Activated T-cell treated with anti-CD3 and anti-CD28 coated beads, Interleukin-2, amount 50 U/mL, for 4 hours (primary cell): ENCODE measurements around the gene MPP1. TPM values are rescaled to one million over a fixed set of nuclear protein-coding genes. Genes with fewer than 3 reads are reported as not detected.

ENCODE experiments used
- ATAC-seq, 2 donors: fragments of 200-7000 bp; cut with Tn5 transposase; one replicate each; pipeline ENCODE4 v1.10.0; 2021
- DNase-seq: peaks from one replicate; pipeline ENCODE4 v3.0.0-alpha.2; 2020
- H3K27me3 Mint-ChIP-seq: one replicate; pipeline ENCODE4 v1.8.0; 2021; ENCODE audit warnings: low read depth, mixed read lengths
- H3K36me3 Mint-ChIP-seq: one replicate; pipeline ENCODE4 v1.8.0; 2022; ENCODE audit warnings: mixed read lengths; ENCODE audit not compliant: insufficient read depth
- H3K4me1 Mint-ChIP-seq: one replicate; pipeline ENCODE4 v1.8.0; 2021; ENCODE audit warnings: low read depth, mixed read lengths
- H3K4me3 Mint-ChIP-seq: one replicate; pipeline ENCODE4 v1.8.0; 2021; ENCODE audit warnings: mild to moderate bottlenecking, moderate library complexity, mixed read lengths
- H3K9me3 Mint-ChIP-seq: one replicate; pipeline ENCODE4 v1.8.0; 2021; ENCODE audit warnings: mixed read lengths
- total RNA-seq, 3 donors: library from RNA; stranded (reverse); gene quantifications; one replicate each; pipeline ENCODE4 v1.2.1, GENCODE V29; 2021

The MPP1 gene
- total RNA-seq, 3 donors from 2014 or later = 8.0 to 8.8 (median 8.0) TPM

- ATAC-seq = no peak
- H3K4me1 Mint-ChIP-seq = peaks cover 92% of the 10 kb centered on the region
- H3K36me3 Mint-ChIP-seq = no peaks in the 10 kb centered on the region
- no peak overlapping the region for H3K4me3 Mint-ChIP-seq
- H3K27me3 Mint-ChIP-seq = no peaks in the 10 kb centered on the region
- DNase-seq = no peak
- no peaks in the 10 kb centered on the region for H3K9me3 Mint-ChIP-seq
Observed at GRCh38 chrX:154735695-154736393, 69.4 kb downstream of the MPP1 start.

- H3K9me3 Mint-ChIP-seq = no peaks in the 10 kb centered on the region
- ATAC-seq (peak; percentile 50 to 58), DNase-seq (no peak)
- H3K36me3 Mint-ChIP-seq = no peaks in the 10 kb centered on the region
- peak overlapping the region; percentile 63 for H3K4me3 Mint-ChIP-seq
- peaks cover 97% of the 10 kb centered on the region for H3K4me1 Mint-ChIP-seq
- no peaks in the 10 kb centered on the region for H3K27me3 Mint-ChIP-seq
Observed at GRCh38 chrX:154734061-154734781, 71.1 kb downstream of the MPP1 start.

GRCh38 chrX:154733066-154733425, 72.2 kb downstream of the MPP1 start:
- no peaks in the 10 kb centered on the region for H3K27me3 Mint-ChIP-seq
- ATAC-seq = no peak

GRCh38 chrX:154732421-154733065, 72.7 kb downstream of the MPP1 start:
- Mint-ChIP-seq H3K4me3 (peak overlapping the region; percentile 63), H3K36me3 (no peaks in the 10 kb centered on the region), H3K4me1 (peaks cover 97% of the 10 kb centered on the region), H3K27me3 (no peaks in the 10 kb centered on the region), H3K9me3 (no peaks in the 10 kb centered on the region)
- ATAC-seq (peak in 1 of 2 donors; percentile 29), DNase-seq (no peak)

More at GRCh38 chrX:154733066-154733425, 72.2 kb downstream of the MPP1 start:
- DNase-seq = no peak
- H3K4me1 Mint-ChIP-seq = peaks cover 97% of the 10 kb centered on the region
- H3K4me3 Mint-ChIP-seq = peak overlapping the region; percentile 63
- no peaks in the 10 kb centered on the region for H3K36me3 Mint-ChIP-seq
- no peaks in the 10 kb centered on the region for H3K9me3 Mint-ChIP-seq

DNA sequence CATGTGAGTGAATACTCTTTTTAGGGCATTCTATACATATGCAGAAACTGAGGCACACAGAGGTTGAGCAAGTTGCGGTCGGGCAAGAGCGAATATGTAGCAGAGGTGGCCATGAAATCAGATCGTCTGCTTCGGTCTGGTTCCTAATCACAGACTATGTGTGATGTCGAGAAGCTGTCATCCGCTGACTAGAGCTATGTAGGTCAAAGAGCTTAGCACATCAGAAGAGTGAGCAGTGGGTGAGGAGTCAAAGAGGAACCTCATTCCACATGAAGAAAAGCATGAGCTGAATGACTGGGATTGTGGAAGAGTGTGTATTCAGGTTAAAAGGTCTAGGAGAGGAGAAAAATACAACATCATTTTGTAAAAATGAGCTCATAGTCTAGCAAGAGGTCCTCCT, 73.4 kb downstream of the MPP1 start:
- Mint-ChIP-seq H3K9me3 (no peaks in the 10 kb centered on the region), H3K4me1 (peaks cover 95% of the 10 kb centered on the region), H3K36me3 (no peaks in the 10 kb centered on the region), H3K27me3 (no peaks in the 10 kb centered on the region), H3K4me3 (peak overlapping the region; percentile 49)
- ATAC-seq (peak in 1 of 2 donors; percentile 33), DNase-seq (no peak)

GRCh38 chrX:154731184-154731583, 74.1 kb downstream of the MPP1 start:
- no peak for ATAC-seq
- no peak for DNase-seq
- Mint-ChIP-seq H3K4me3 (no peak overlapping the region), H3K27me3 (no peaks in the 10 kb centered on the region), H3K4me1 (peaks cover 95% of the 10 kb centered on the region), H3K9me3 (no peaks in the 10 kb centered on the region), H3K36me3 (no peaks in the 10 kb centered on the region)

DNA sequence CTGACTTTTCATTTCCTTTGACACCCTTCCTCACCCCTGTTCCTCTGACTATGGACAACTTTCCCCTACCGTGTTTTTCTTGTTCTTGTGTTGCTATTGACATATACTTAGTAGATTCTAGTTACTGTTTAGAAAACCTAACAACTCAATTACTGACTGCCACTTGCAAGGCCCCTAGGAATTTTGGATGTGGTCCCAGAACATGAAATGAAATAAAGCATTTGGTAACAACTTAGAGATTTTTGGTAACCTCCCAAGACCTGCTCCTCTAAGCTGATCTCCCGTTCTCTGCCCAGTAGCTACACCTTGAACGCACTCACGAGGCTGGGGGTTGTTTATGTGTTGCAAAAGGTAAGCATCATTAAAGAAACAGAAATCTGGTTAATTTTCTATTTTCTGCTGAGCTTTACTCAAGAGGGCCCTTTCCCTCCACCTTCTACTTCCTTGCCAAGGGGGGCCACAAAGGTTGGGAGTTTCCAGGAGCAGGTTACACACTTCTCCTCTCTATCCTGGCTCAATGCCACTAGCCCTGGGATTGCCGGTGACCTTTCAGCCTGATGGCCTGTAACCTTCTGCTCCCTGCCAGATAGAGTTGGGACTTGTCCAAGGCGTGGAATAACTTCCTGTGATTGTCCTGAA, 74.9 kb downstream of the MPP1 start:
- ATAC-seq (no peak), DNase-seq (no peak)
- H3K9me3 Mint-ChIP-seq = no peaks in the 10 kb centered on the region
- no peaks in the 10 kb centered on the region for H3K27me3 Mint-ChIP-seq
- no peak overlapping the region for H3K4me3 Mint-ChIP-seq
- no peaks in the 10 kb centered on the region for H3K36me3 Mint-ChIP-seq
- H3K4me1 Mint-ChIP-seq = peaks cover 95% of the 10 kb centered on the region

GRCh38 chrX:154729439-154729838, 75.8 kb downstream of the MPP1 start:
- H3K27me3 Mint-ChIP-seq = no peaks in the 10 kb centered on the region
- H3K4me3 Mint-ChIP-seq = no peak overlapping the region

More at GRCh38 chrX:154729439-154729838, 75.8 kb downstream of the MPP1 start:
- peaks cover 95% of the 10 kb centered on the region for H3K4me1 Mint-ChIP-seq
- ATAC-seq (no peak), DNase-seq (no peak)
- H3K36me3 Mint-ChIP-seq = no peaks in the 10 kb centered on the region
- H3K9me3 Mint-ChIP-seq = no peaks in the 10 kb centered on the region

Other genes starting within 250 kb of the MPP1 start
- gene CTAG1A, start 220.4 kb downstream of the MPP1 start, total RNA-seq = not detected
- gene CTAG1B, start 186.2 kb downstream of the MPP1 start, total RNA-seq = not detected
- 1 to 10 TPM in 1 of 3 donors, not detected in 2; 6.1 TPM for gene CTAG2, start 151.9 kb downstream of the MPP1 start, total RNA-seq
- gene GAB3, start 54.4 kb downstream of the MPP1 start, total RNA-seq = 1 to 10 TPM; 1.5 to 2.5 (median 2.0) TPM
- gene DKC1, start 42.6 kb downstream of the MPP1 start, total RNA-seq = 100 to 1,000 TPM; 269 to 289 (median 286) TPM
- not detected for gene SMIM9, start 29.2 kb upstream of the MPP1 start, total RNA-seq
- gene F8A1, start 80.9 kb upstream of the MPP1 start, total RNA-seq = 10 to 100 TPM; 44.3 to 64.1 (median 54.8) TPM
- 1 to 10 TPM; 1.3 to 2.4 (median 1.5) TPM for gene F8, start 217.2 kb upstream of the MPP1 start, total RNA-seq
- 100 to 1,000 TPM; 114 to 124 (median 116) TPM for gene FUNDC2, start 221.4 kb upstream of the MPP1 start, total RNA-seq